IMR-90 (cell line): ENCODE measurements around the gene IRAK2. TPM values are rescaled to one million over a fixed set of nuclear protein-coding genes. Genes with fewer than 3 reads are reported as not detected.

Experiments
- ATAC-seq: fragments of 200-7000 bp; cut with Tn5 transposase; 2 replicates; pipeline ENCODE4 v1.9.1; 2020; ENCODE audit warnings: low read depth, mild to moderate bottlenecking, moderate library complexity
- BruUV-seq: library from RNA; stranded (reverse); fragments of 400-500 nt; replicated peaks from 2 replicates; lab custom pipeline; 2021; lab: Mats Ljungman, UMichigan
- CTCF ChIA-PET: fragments of 300-600 bp; formaldehyde crosslinking; extraction: SDS; loops from one replicate; lab custom pipeline; 2021; ENCODE audit warnings: antibody characterized with exemption; lab: Yijun Ruan, JAX
- POLR2A ChIA-PET: fragments of 300-600 bp; sonication (Branson Sonifier 250); formaldehyde crosslinking; loops from one replicate; lab custom pipeline; 2022; ENCODE audit warnings: antibody characterized with exemption; ENCODE audit not compliant: unreplicated experiment; lab: Charles Lee
- DNase-seq: peaks from one replicate; pipeline ENCODE4 v3.0.0; 2013
- H2AFZ ChIP-seq: replicated peaks from 2 replicates; pipeline ENCODE3; 2013; ENCODE audit warnings: low read length, mild to moderate bottlenecking; ENCODE audit not compliant: poor library complexity
- H2AK5ac ChIP-seq: 2 replicates; pipeline ENCODE4 v1.6.1; 2013; ENCODE audit warnings: low read depth, low read length, inconsistent platforms
- H2AK9ac ChIP-seq: replicated peaks from 2 replicates; pipeline ENCODE3; 2013; ENCODE audit warnings: mild to moderate bottlenecking, low read depth, low read length, moderate library complexity; ENCODE audit not compliant: poor library complexity
- H2BK120ac ChIP-seq: 2 replicates; pipeline ENCODE4 v1.6.1; 2013; ENCODE audit warnings: low read depth, low read length, inconsistent platforms
- H2BK15ac ChIP-seq: 3 replicates; pipeline ENCODE4 v1.6.1; 2013; ENCODE audit warnings: low read depth, low read length, inconsistent platforms
- H2BK20ac ChIP-seq: 2 replicates; pipeline ENCODE4 v1.6.1; 2013; ENCODE audit warnings: low read depth, mild to moderate bottlenecking, inconsistent platforms, low read length, moderate library complexity
- H2BK5ac ChIP-seq: 2 replicates; pipeline ENCODE4 v1.6.1; 2013; ENCODE audit warnings: mild to moderate bottlenecking, low read depth, low read length, inconsistent platforms; ENCODE audit not compliant: poor library complexity, severe bottlenecking
- H3K14ac ChIP-seq: replicated peaks from 2 replicates; pipeline ENCODE4 v1.6.1; 2013; ENCODE audit warnings: low read depth, low read length, inconsistent platforms
- H3K18ac ChIP-seq: 2 replicates; pipeline ENCODE4 v1.6.1; 2013; ENCODE audit warnings: low read depth, low read length, control low read depth
- H3K23ac ChIP-seq: 2 replicates; pipeline ENCODE4 v1.6.1; 2013; ENCODE audit warnings: low read depth, low read length, inconsistent platforms
- H3K27ac ChIP-seq: 2 replicates; pipeline ENCODE4 v1.5.1; 2013; ENCODE audit warnings: mild to moderate bottlenecking, control low read depth, low read length; ENCODE audit not compliant: insufficient read depth
- H3K27me3 ChIP-seq: 2 replicates; pipeline ENCODE4 v1.6.1; 2013; ENCODE audit warnings: low read length; ENCODE audit not compliant: control insufficient read depth, insufficient read depth
- H3K36me3 ChIP-seq: 2 replicates; pipeline ENCODE4 v1.6.1; 2013; ENCODE audit warnings: low read length, mixed read lengths; ENCODE audit not compliant: control insufficient read depth, insufficient read depth
- H3K4ac ChIP-seq: 2 replicates; pipeline ENCODE4 v1.6.1; 2013; ENCODE audit warnings: low read depth, low read length, inconsistent platforms
- H3K4me1 ChIP-seq: 2 replicates; pipeline ENCODE4 v1.6.1; 2013; ENCODE audit warnings: low read length, mixed read lengths; ENCODE audit not compliant: control insufficient read depth, insufficient read depth
- H3K4me2 ChIP-seq: 2 replicates; pipeline ENCODE4 v1.6.1; 2013; ENCODE audit warnings: low read depth, mild to moderate bottlenecking, control low read depth, low read length, moderate library complexity
- H3K4me3 ChIP-seq: 2 replicates; pipeline ENCODE4 v1.5.1; 2013; ENCODE audit warnings: low read depth, mild to moderate bottlenecking, control low read depth, low read length, moderate library complexity; ENCODE audit not compliant: insufficient read depth
- H3K56ac ChIP-seq: 2 replicates; pipeline ENCODE4 v1.6.1; 2013; ENCODE audit warnings: low read length, inconsistent platforms; ENCODE audit not compliant: insufficient read depth; ENCODE audit errors: extremely low read depth
- H3K79me1 ChIP-seq, 2 experiments: 2 replicates each; pipeline ENCODE4 v1.6.1; 2013; ENCODE audit warnings: low read length in 2 of 2, inconsistent platforms in 1 of 2, low read depth in 1 of 2
- H3K9ac ChIP-seq: 2 replicates; pipeline ENCODE4 v1.6.1; 2013; ENCODE audit warnings: low read depth, low read length, control low read depth
- H3K9me1 ChIP-seq: 2 replicates; pipeline ENCODE4 v1.6.1; 2013; ENCODE audit warnings: low read length, inconsistent platforms; ENCODE audit not compliant: insufficient read depth
- H3K9me3 ChIP-seq: 2 replicates; pipeline ENCODE4 v1.6.1; 2013; ENCODE audit warnings: low read length; ENCODE audit not compliant: control insufficient read depth, insufficient read depth
- H4K20me1 ChIP-seq: 2 replicates; pipeline ENCODE4 v1.6.1; 2013; ENCODE audit warnings: low read length, inconsistent platforms; ENCODE audit not compliant: insufficient read depth
- H4K5ac ChIP-seq: 2 replicates; pipeline ENCODE4 v1.6.1; 2013; ENCODE audit warnings: mild to moderate bottlenecking, low read depth, low read length, control low read depth
- H4K8ac ChIP-seq, 2 experiments: 2 replicates each; pipeline ENCODE4 v1.6.1; 2013; ENCODE audit warnings: low read depth in 2 of 2, low read length in 2 of 2, control low read depth in 1 of 2, inconsistent platforms in 1 of 2
- H4K91ac ChIP-seq: 2 replicates; pipeline ENCODE4 v1.6.1; 2013; ENCODE audit warnings: low read depth, low read length, inconsistent platforms; ENCODE audit not compliant: insufficient read depth
- BHLHE40 ChIP-seq: fragments of 150-350 bp; IDR thresholded peaks from 2 replicates; pipeline ENCODE4 v1.6.1; 2016; ENCODE audit warnings: mild to moderate bottlenecking, low read depth, low read length
- CEBPB ChIP-seq: IDR thresholded peaks from 2 replicates; pipeline ENCODE4 v1.6.1; 2012; ENCODE audit warnings: low read depth, low read length, improper control_type of control experiment
- CHD1 ChIP-seq: IDR thresholded peaks from 2 replicates; pipeline ENCODE4 v1.6.1; 2012; ENCODE audit warnings: low read depth, low read length, improper control_type of control experiment
- CTCF ChIP-seq: conservative IDR thresholded peaks from 2 replicates; pipeline ENCODE4 v1.5.1; 2012; ENCODE audit warnings: mild to moderate bottlenecking, low read depth, low read length, improper control_type of control experiment
- ELK1 ChIP-seq: fragments of 150-350 bp; IDR thresholded peaks from 2 replicates; pipeline ENCODE4 v1.6.1; 2016; ENCODE audit warnings: low read depth, mild to moderate bottlenecking, low read length, moderate library complexity, borderline replicate concordance
- FOS ChIP-seq: fragments of 150-350 bp; IDR thresholded peaks from 2 replicates; pipeline ENCODE4 v1.6.1; 2016; ENCODE audit warnings: low read depth, low read length
- MAFK ChIP-seq: IDR thresholded peaks from 2 replicates; pipeline ENCODE4 v1.6.1; 2012; ENCODE audit warnings: low read depth, low read length, improper control_type of control experiment
- MAZ ChIP-seq: IDR thresholded peaks from 2 replicates; pipeline ENCODE4 v1.6.1; 2012; ENCODE audit warnings: low read depth, mild to moderate bottlenecking, low read length, improper control_type of control experiment, moderate library complexity, borderline replicate concordance
- MXI1 ChIP-seq: IDR thresholded peaks from 2 replicates; pipeline ENCODE4 v1.6.1; 2012; ENCODE audit warnings: low read depth, mild to moderate bottlenecking, low read length, moderate library complexity, borderline replicate concordance
- NFE2L2 ChIP-seq: fragments of 150-350 bp; IDR thresholded peaks from 2 replicates; pipeline ENCODE4 v1.6.1; 2016; ENCODE audit warnings: low read depth, mild to moderate bottlenecking, low read length
- POLR2A ChIP-seq: IDR thresholded peaks from 2 replicates; pipeline ENCODE4 v1.6.1; 2012; ENCODE audit warnings: mild to moderate bottlenecking, low read depth, low read length
- RAD21 ChIP-seq: IDR thresholded peaks from 2 replicates; pipeline ENCODE4 v1.6.1; 2012; ENCODE audit warnings: low read length, improper control_type of control experiment
- RCOR1 ChIP-seq: IDR thresholded peaks from 2 replicates; pipeline ENCODE4 v1.6.1; 2012; ENCODE audit warnings: mild to moderate bottlenecking, low read length, improper control_type of control experiment; ENCODE audit not compliant: insufficient replicate concordance
- RFX5 ChIP-seq: IDR thresholded peaks from 2 replicates; pipeline ENCODE4 v1.8.0; 2012; ENCODE audit warnings: low read depth, mild to moderate bottlenecking, low read length, moderate library complexity
- SMC3 ChIP-seq: fragments of 150-350 bp; IDR thresholded peaks from 2 replicates; pipeline ENCODE4 v1.6.1; 2016; ENCODE audit warnings: low read depth, mild to moderate bottlenecking, antibody characterized with exemption, low read length, moderate library complexity
- WGBS, 2 experiments: methylation state at CpG; one replicate each; pipeline versions ENCODE4 v1.1.5 to v1.1.7; 2013; ENCODE audit warnings: missing lambda C conversion rate in 2 of 2; ENCODE audit not compliant: insufficient read length in 1 of 2; ENCODE audit errors: extremely low coverage in 2 of 2; 5-methylcytosine and 5-hydroxymethylcytosine counted together
- dilution Hi-C: fragments of 300-500 bp; cut with HindIII; formaldehyde crosslinking; loops from one replicate; pipeline ENCODE4 v1.14.3; 2018; ENCODE audit warnings: low sequenced_read_pairs; ENCODE audit not compliant: unreplicated experiment
- in situ Hi-C: fragments of 300-500 bp; cut with MboI; formaldehyde crosslinking; loops from 3 replicates; pipeline ENCODE4 v1.14.3; 2019; ENCODE audit warnings: low sequenced_read_pairs, inconsistent platforms, mixed read lengths
- intact Hi-C: fragments of 100-400 bp; cut with micrococcal nuclease; formaldehyde crosslinking; loops from 2 replicates; pipeline ENCODE4 v1.10.0; 2022
- polyA plus RNA-seq, 3 experiments: library from polyadenylated mRNA; depleted of rRNA; stranded (reverse); fragments of >200 nt; gene quantifications; 2 replicates each; pipeline ENCODE4 v1.2.3, GENCODE V29; 2012; ENCODE audit warnings: low replicate concordance in 1 of 3
- total RNA-seq: library from RNA; depleted of rRNA; stranded (reverse); fragments of >200 nt; gene quantifications from 2 replicates; pipeline ENCODE4 v1.2.3, GENCODE V29; 2012
- TF ChIP-seq, protein P1 (sequence below): fragments of 150-350 bp; IDR thresholded peaks from 2 replicates; pipeline ENCODE4 v1.6.1; 2017; ENCODE audit warnings: mild to moderate bottlenecking, antibody characterized with exemption, low read length, low read depth

IRAK2 gene
- total and polyA plus RNA-seq, 2 of the 4 experiments (the other 2 are of a cell fraction): 6.9 to 8.1 TPM

DNA sequence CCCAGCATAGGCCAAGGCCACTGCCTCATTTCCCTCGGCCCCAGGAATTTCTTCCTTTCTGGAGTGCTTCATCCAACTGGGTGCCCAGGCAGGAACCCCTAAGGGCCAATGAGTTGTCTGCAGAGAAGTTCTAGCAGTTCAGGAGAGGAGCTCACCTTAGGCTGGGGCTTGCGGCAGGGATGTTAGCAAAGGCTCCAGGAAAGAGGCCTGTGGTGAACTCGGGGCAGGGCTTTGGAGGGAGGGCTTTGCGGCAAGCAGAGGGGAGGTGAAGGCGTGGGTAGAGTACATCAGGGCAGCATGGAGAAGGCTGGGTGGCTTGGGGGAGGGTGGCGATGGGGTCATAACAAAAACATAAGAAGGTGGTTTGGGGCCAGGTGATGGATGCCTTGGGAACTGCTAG, 126.9 kb downstream of the IRAK2 start:
- WGBS, 2 experiments: 92% methylated on average over 5 of the region's 6 CpGs; no CpG with 5 or more reads in 1 of the 2 experiments
- Histone ChIP-seq H3K9ac (no peak overlapping the region), H3K9me1 (no peaks in the 10 kb centered on the region; the same call in 1 of the 2 replicates), H3K56ac (no peak overlapping the region), H4K8ac (no peak overlapping the region), H3K4me2 (no peak overlapping the region), H3K4ac (no peak overlapping the region), H2BK5ac (no peak overlapping the region), H3K14ac (no peak overlapping the region), H2AK5ac (no peak overlapping the region), H3K18ac (no peak overlapping the region), H2AFZ (no peak overlapping the region), H3K9me3 (no peaks in the 10 kb centered on the region), H3K4me1 (no peaks in the 10 kb centered on the region), H3K23ac (no peak overlapping the region), H2BK20ac (no peak overlapping the region), H4K5ac (no peak overlapping the region), H2AK9ac (no peak overlapping the region), H4K91ac (no peak overlapping the region), H3K4me3 (no peak overlapping the region), H2BK120ac (no peak overlapping the region), H2BK15ac (no peak overlapping the region), H3K27me3 (no peaks in the 10 kb centered on the region), H3K79me1 (no peaks in the 10 kb centered on the region; a peak in 1 of 4 replicates), H3K27ac (no peak overlapping the region), H3K36me3 (peaks cover 24% of the 10 kb centered on the region), H4K20me1 (no peaks in the 10 kb centered on the region)
- ChIA-PET POLR2A (no interaction called here), CTCF (no interaction called here)
- in situ Hi-C loops (no loop called here), dilution Hi-C loops (no loop called here), intact Hi-C loops (no loop called here)
- no peak for DNase-seq
- BruUV-seq: no TSS peak
- no peak for TF ChIP-seq POLR2A
- TF ChIP-seq ELK1: no peak
- TF ChIP-seq CHD1: no peak
- TF ChIP-seq RFX5: no peak
- TF ChIP-seq, protein P1, sequence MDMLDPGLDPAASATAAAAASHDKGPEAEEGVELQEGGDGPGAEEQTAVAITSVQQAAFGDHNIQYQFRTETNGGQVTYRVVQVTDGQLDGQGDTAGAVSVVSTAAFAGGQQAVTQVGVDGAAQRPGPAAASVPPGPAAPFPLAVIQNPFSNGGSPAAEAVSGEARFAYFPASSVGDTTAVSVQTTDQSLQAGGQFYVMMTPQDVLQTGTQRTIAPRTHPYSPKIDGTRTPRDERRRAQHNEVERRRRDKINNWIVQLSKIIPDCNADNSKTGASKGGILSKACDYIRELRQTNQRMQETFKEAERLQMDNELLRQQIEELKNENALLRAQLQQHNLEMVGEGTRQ: no peak
- no peak for TF ChIP-seq MAZ
- TF ChIP-seq BHLHE40: no peak
- TF ChIP-seq RCOR1: no peak
- TF ChIP-seq RAD21: no peak
- no peak for TF ChIP-seq MXI1
- no peak for TF ChIP-seq SMC3
- no peak for TF ChIP-seq CEBPB
- no peak for TF ChIP-seq FOS
- no peak for TF ChIP-seq NFE2L2
- no peak for TF ChIP-seq CTCF
- TF ChIP-seq MAFK: no peak
- no peak for ATAC-seq
